T follicular helper cell (primary cell): ENCODE results near the gene GET3.
A peak's percentile ranks its signal among the peaks of the same experiment; 100 is the strongest.
"Not testable (repeated sequence)": the region's sequence is repeated elsewhere in the genome, so short reads cannot be mapped to it uniquely, and the experiment has no call there.

ENCODE experiments used
- DNase-seq: peaks from one replicate; pipeline ENCODE4 v3.0.0-alpha.2; 2020; ENCODE audit warnings: low read depth

GET3 gene

DNA sequence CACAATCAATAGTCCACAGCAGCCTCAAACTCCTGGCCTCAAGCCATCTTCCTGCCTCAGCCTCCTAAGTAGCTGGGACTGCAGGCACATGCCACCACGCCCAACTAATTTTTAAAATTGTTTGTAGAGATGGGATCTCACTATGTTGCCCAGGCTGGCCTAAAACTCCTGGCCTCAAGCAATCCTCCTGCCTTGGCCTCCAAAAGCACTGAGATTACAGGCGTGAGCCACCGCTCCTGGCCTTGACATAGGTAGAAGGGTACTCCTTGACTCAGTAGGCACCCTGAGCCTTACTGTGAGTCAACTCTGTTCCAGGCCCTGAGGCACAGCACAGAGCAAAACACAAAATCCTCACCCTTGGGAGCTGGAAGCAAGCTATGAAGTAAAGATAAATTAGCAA lies 21.4 kb upstream of the GET3 start:
- DNase-seq: no peak

DNA sequence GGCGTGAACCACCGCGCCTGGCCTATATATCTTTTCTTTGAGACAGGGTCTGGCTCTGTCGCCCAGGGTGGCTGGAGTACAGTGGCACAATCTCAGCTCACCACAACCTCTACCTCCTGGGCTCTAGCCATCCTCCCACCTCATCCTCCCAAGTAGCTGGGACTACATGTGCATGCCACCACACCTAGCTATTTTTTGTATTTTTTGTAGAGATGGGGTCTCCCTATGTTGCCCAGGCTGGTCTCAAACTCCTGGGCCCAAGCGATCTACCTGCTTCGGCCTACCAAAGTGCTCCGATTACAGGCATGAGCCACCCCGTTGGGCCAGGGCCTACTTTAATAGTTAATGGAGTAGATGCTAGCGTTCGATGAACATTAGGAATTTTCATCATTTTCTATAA lies 17.0 kb upstream of the GET3 start:
- no peak for DNase-seq

DNA sequence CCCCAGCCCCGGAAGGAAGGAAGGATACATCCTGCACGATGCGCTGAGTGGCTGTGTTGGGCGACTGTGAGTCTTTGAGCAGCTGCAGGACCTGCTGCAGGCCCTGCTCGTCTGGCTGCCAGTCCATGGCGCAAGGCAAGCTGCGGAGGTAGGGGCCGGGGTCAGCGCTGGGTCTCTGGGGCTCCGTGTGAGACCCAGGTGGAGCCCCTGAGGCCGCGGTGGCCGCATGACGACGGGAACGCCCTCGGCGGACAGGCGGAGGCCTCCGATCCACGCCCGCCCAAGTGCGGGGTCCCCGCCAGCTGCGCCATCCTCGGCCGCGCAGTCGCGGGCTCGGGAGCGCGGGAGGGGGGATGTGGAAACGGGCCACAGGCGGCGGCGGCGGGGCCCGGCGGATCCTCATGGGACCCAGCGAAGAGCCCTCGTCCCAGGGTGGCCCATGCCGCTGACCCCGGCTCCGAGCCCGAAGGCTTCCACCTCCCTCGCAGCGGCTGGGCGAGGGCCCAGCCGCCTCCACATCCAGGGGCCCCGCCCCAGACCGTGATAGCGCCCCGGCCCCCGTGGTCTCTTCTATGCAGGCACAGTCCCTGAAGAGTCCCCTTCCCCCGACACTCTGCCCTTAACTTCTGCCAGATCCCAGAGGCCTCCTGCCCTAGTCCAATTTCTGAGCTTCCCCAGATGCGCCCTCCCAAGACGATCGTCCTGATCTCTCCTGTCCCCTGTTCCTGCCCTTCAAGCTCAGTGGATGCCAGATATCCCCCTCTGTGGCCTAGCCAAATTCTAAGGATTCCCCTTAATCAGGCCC lies 16.2 kb upstream of the GET3 start:
- no peak for DNase-seq

DNA sequence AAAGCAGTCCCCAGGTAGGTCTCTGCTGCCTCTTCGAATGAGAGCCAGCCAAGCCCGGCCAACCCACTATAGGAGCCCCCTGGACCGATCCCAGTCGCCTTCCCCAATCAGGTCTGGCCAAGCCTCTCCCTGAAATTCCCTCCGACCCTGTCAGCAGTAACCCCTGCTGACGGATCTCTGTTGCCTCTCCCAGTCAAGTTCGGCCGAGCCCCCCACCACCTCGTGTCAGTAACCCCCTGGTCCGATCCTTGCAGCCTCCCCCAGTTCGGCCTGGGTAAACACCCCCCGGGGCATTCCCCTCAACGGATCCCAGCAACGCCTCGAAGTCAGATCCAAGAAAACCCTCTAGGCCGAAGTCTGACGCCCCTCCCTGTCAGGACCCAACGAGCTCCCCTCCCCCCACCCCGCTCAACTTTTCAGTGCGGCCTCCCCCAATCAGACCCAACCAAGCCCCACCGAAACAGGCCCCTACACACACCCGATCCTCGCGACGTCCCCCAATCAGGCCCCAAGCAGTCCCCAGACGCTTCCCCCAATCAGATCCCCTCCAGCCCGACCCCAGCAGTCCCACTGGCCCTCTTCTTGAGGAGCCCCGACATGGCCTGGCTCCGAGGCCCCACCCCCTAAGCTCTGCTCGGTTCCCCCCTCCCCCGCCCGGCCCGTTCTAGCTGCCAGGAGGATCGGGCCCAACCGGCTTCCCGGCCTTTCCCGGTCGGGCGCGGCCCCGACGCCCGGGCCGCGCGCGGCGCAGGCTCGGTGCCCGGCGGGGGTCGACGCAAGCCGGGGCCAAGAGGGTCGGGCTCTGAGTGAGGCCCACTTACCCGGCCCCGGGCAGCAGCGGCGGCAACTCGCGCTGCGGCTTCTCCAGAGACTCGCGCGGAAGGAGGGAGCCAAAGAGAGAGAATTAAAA lies 15.4 kb upstream of the GET3 start:
- DNase-seq: peak; percentile 31

DNA sequence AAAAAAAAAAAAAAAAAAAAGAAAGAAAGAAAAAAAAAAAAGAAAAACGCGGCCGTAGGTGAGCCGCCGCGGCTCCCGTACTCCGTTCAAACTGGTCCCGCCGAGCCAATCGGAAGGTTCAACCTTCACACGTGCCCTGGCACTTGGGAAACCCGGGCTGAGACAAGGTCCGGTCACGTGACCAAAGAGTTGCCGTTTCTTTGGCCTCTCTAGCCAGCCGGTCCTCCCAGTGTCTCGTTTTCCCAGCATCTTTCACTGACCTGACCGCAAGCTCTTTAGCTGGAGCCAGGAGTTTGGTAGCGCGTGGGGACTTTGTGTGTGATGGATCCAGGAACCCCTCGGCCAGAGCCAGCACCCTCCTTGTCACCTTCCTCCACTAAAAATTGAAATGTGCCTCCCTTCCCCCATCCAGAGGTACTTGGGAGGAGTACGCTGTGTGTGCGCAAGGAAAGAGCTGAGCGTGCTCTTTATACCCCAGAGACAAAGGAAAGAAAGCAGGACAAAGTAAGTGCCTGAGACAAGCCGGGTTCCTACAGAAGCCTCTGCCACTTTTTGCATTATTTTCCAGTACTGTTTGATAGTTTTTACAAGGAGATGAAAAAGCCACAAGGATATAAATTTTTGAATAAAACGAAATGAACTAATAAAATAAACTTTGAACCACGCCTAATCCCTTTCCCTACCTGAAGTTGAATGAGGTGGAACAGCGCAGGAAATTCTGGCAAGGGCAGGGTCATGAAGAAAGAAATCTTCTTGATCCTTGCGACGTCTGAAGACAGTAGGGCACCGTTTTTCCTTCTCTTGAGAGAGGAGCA lies 14.5 kb upstream of the GET3 start:
- DNase-seq: peak; percentile 90

DNA sequence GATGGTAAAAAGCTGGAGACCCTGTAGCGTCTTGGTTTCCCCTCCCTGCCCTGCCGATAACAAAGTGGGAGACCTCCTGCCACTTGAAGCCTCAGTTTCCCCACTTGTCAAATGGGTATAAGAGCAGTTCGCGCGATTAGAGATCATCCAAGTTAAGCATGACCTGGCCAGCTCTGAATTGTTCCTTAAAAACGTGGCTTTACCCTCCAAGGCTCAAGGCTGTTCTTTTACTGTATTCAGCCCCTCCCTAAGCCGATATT lies 14.0 kb upstream of the GET3 start:
- no peak for DNase-seq

DNA sequence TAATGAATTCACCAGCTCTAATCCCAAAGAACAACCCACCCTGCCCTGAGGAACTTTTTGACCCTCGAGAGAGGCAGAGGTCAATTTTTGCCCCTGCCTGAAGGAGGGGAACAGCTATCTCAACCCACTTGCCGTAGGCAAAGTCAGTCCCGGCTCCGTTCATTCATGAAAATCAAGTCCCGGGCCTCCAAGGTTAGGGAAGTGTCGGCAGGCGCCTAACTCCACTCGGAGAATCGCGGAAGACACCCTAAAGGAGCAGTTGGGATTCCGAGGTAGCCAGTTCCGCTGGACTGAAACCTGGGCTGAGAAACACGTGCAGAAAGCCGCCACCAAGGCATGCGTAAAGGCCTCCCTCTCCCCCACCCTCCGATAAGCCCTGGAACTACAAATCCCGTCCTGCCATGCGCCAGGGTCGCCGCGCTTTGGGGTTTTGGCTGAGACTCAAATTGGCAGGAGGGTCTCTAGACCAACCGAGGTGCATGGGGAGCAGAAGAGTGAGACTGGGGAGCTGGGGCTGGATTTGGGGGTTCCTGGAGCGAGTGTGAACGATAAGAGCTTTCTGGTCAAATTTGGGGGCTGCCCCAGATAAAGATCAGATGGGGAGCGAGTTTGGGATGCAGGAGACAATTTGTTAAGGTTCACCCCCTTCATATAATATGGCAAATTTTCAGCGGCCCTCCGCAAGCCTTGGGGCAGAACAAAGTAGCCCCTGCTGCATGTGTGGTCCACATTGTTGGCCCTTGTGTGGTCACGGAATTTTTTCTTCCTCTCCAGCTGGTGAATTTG lies 13.5 kb upstream of the GET3 start, which contains the start of gene TNPO2:
TNPO2 (minus strand) TSS at position 292 of the 786 bp plus-strand sequence. CDS start 2,955 bp downstream, outside the sequence.
- DNase-seq: peak; percentile 42

DNA sequence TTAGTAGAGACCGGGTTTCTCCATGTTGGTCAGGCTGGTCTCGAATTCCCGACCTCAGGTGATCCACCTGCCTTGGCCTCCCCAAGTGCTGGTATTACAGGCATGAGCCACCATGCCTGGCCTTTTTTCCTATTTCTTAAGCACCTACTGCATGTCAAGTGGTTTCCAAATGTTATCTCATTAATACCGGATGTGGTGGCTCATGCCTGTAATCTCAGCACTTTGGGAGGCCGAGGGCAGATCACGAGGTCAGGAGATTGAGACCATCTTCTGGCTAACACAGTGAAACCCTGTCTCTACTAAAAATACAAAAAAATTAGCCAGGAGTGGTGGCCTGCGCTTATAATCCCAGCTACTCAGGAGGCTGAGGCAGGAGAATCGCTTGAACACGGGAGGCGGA lies 11.7 kb upstream of the GET3 start:
- DNase-seq: not testable (repeated sequence)

DNA sequence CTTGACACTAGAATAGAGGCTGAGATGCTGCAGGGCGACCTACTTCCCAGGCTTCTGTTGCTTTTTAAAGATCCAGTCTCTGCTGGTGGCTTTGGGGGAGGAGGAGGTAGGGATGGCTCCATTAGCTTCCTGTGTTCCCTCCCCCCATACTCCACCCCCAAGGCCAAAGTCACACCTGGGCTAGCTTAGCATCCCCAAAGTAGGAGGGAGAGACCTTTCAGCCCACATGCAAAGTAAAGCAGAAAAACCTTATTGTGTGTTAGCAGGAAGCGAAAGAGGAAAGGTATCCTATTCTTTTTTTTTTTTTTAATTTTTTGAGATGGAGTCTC lies 10.3 kb upstream of the GET3 start:
- no peak for DNase-seq

DNA sequence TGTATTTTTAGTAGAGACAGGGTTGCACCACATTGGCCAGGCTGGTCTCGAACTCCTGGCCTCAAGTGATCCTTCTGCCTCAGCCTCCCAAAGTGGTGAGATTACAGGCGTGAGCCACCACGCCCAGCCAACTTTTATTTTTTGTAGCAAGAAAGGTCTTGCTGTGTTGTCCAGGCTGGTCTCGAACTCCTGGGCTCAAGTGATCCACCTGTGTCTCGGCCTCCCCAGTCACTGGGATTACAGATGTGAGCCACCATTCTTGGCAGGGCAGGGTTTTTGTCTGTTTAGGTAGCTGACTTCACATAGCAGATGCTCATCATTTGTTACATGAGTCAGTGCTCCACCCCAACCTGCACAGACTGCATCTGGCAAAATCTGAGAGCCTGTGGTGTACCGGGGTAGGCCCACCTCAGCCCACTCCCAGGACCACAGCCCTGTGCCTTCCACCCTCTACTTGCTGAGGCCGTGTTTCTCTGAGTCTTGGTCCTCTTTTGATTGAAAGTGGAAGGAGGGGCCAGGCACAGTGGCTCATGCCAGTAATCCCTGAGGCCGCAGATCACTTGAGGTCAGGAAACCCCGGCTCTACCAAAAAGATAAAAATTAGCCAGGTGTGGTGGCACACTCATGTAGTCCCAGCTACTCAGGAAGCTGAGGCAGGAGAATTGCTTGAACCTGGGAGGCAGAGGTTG lies 9.4 kb upstream of the GET3 start:
- DNase-seq: no peak

DNA sequence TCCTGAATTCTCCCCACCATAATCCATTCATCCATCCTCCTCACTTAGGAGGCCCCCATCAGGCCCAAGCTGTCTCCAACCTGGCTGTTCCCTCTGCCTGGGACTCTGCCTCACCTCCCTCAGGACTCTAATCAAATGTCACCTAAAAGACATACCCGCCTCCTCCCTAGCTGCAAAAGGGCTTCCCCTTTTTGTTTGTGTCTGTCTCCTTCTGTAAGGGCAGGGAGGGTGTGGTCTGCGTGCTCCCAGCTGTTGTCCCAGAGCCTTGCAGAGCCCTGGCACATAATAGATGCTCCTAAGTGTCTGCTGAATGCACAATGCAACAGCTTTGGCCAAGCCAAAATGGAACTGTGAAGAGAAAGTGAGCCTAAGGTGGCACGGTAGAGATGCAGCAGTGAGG lies 7.2 kb upstream of the GET3 start:
- no peak for DNase-seq

DNA sequence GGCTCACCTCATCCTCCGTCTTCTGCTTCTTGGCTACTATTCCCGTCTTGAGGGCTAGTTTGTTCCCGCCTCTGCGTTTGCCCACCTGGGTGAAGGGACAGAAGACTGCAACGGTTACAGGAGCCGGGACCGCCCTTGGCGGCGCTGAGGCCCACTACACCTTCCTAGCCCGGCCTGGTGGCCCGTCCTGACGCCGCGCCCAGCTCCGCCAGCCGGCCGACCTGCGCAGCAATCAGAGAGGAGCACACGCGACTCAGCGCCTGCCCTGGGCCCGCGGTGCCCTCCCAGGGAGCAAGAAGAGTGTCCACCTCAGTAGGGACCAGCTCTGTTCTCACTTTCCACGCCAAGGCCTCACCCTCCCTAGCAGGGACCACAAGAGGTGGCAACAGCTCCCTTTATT lies 6.0 kb upstream of the GET3 start:
- no peak for DNase-seq

DNA sequence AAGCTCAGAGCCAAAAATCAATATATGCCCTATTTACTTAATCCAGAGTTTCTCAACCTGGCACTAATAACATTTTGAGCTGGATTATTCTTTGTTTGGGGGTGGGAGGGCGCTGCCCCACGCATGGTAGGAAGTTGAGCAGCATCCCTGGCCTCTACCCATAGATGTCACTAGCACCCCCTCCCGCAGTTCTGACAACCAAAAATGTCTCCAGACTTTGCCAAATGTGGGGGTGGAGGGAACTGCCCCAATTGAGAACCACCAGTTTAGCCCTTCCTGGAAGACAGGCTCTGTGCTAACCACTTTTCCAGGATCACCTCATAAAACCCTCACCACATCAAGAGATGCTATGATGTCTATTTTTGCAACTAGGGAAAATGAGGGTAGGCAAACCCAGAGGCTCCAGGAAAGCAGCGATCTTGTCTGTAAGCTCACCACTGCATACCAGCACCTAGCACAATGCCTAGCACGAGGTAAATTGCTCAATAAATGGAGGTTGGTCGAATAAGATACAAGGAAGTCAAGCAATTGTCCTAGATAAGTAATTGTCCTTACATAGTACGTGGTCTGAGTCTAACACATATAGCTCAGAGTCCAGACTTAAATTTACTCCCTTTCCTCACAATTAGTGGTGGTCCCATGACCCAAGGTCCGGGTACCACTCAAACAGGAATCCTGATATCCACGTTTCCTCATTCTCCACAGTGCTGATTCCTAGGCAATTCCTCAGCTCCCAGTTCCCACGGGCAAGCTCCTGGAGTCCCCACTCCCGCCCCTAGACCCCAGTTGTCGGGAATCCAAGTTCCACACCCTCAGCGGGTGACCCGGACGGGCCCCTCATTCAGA lies 3.7 kb upstream of the GET3 start:
- DNase-seq: peak; percentile 28

DNA sequence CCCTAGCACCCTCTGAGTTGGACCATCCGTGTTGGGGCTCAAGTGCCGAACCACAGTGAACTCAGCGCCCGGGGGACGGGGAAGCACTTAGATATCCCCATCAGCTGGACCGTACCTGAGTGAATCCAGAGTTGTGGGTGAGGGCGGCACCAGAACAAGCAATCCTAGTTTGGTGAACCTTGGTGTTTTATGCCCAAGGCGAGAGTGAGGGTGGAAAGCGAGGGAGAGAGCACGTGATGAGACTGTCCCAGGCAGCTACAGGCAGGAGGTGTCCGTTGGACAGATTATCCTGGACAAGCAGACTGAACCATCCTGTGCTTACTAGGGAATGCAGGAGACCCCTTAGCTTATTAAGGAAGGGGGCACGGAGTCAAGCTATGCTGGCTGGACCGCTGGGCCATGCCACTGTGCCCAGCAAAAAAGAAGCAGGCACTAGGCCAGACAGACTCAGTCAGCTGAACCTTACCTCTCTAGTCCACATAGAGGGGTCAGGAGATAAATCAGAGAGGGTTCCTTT lies 596 bp downstream of the GET3 start:
- no peak for DNase-seq

DNA sequence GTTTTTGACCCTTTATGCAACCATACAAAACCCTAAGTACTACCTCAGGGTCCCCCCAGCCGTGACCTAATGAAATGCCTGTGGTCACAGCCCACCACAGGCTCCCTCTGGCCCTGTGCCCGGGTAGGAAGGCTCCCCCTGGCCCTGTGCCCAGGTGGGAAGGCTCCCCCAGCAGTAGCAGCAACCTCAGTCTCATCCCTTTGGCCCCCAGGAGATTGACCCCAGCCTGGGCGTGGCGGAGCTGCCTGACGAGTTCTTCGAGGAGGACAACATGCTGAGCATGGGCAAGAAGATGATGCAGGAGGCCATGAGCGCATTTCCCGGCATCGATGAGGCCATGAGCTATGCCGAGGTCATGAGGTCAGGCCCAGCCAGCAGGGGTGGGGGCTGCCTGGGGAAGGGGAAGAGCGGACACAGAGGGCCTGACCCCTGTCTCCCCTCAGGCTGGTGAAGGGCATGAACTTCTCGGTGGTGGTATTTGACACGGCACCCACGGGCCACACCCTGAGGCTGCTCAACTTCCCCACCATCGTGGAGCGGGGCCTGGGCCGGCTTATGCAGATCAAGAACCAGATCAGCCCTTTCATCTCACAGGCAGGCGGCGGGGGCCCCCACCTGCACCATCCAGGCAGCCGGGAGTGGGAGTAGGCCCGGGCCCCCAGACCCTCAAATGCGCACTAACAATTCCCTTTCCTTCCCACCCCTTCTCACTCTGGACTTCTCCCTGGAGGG lies 8.0 kb downstream of the GET3 start:
- DNase-seq: no peak

DNA sequence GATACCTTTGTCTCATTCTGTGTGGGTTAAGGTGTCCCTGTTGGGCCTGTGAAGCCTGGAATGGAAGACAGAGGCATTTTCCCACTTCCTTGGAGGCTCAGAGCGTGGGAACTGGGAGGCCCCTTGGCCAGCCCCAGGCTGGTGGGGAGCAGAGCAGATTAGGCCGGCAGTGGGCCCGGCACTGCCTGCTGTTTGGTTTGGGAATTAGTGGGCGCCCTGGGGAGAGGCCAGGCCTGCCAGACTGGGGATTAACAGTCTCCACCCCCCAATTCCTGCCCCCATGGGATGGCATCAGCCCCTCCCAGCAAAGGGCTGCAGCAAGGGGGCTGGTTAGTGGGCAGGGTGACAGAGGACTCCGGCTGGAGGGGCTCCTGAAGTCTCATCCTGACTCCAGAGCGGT lies 11.2 kb downstream of the GET3 start:
- no peak for DNase-seq

DNA sequence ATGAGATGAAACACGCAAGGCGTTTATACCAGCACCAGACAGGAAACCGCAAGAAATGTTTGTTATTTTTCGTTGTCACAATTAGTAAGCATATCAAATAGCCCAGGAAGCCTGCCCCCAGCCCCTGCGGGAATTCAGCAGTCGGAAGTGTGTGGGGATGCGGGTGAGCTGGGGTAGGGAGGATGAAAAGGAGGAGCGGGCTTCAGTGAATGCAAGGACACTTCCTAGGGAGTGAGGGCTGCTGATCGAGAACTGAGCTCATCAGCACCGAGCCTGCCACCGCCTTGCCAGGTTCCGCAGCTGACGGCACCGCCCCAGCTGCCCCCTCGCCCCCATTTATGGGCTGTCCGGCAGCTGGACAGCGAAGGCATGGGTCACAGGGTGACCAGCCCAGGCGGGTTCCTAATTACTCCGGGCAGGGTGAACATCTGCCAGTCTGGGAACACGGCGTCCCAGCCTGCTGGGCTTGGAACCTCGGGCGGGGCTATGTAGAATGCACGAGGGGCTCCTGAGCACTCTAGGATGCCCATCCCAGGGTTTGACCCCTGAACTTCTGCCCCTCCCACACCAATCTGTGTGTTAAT lies 12.7 kb downstream of the GET3 start:
- DNase-seq: no peak

DNA sequence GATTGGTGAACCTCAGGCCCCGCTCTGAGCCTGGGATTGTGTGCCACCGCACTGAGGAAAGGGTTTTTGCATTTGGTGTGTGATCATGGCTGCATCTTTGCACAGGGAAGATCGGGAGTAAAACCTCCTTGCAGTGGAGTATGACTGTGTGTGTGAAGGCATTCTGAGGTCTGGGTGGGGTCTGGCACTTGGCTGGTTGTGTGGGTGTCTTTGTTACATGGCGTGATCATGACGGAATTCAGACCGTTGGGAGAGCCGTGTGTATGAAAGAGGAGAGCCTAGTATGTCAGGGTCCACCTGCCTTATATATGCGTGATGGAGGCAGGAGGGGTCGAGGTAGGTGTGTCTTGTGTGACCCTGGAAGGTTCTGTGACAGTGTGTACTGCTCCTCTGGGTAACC lies 13.6 kb downstream of the GET3 start:
- no peak for DNase-seq

DNA sequence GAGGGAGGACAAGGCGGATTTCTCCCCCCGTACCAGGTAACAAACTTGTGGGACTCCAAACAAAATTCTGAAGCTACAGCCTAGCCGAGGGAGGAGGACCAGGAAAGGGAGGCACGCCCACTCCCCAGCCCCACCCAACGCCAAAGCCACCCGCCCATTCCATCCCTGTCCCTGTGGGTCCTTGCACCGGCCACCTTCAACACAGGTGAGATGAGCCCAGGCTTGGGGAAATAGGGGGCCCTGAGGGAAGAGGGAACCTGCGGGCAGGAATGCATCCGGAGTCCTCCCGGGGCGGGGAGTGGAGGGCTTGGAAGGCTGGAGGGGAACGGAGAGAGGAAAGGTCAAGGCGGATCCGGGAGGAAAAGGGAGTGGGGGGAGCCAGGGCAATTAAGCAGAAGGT lies 14.3 kb downstream of the GET3 start, which contains the start of gene BEST2:
BEST2 (plus strand) TSS at position 157 of the 400 bp plus-strand sequence. CDS start 802 bp downstream, outside the sequence.
- no peak for DNase-seq
